KMS-11 (cell line): Measurements from ENCODE around the gene SLC25A33.

Experiments used
- H2AFZ ChIP-seq: fragments of 200-600 bp; sonication (generic); 2 replicates; pipeline ENCODE4 v1.6.1; 2016; ENCODE audit warnings: antibody characterized with exemption, mixed run types, low read depth
- H3K27ac ChIP-seq: fragments of 200-600 bp; sonication (generic); 2 replicates; pipeline ENCODE4 v1.6.1; 2016; ENCODE audit warnings: mild to moderate bottlenecking, mixed run types
- H3K27me3 ChIP-seq: fragments of 200-600 bp; sonication (generic); 2 replicates; pipeline ENCODE4 v1.6.1; 2017; ENCODE audit warnings: mild to moderate bottlenecking, low read depth, mixed run types, moderate library complexity; ENCODE audit not compliant: insufficient read depth
- H3K36me3 ChIP-seq: fragments of 200-600 bp; sonication (generic); 2 replicates; pipeline ENCODE4 v1.6.1; 2017; ENCODE audit warnings: mild to moderate bottlenecking, mixed run types; ENCODE audit not compliant: insufficient read depth
- H3K4me1 ChIP-seq: fragments of 200-600 bp; sonication (generic); 2 replicates; pipeline ENCODE4 v1.6.1; 2016; ENCODE audit warnings: mild to moderate bottlenecking, low read depth, mixed run types; ENCODE audit not compliant: poor library complexity, severe bottlenecking
- H3K4me2 ChIP-seq: fragments of 200-600 bp; sonication (generic); 2 replicates; pipeline ENCODE4 v1.7.0; 2016; ENCODE audit warnings: mild to moderate bottlenecking, mixed run types
- H3K4me3 ChIP-seq: fragments of 200-600 bp; sonication (generic); IDR thresholded peaks from 2 replicates; pipeline ENCODE4 v1.6.1; 2017; ENCODE audit warnings: low read depth, low read length, mixed read lengths; ENCODE audit not compliant: insufficient read depth
- H3K79me2 ChIP-seq: fragments of 200-600 bp; sonication (generic); 2 replicates; pipeline ENCODE4 v1.6.1; 2016; ENCODE audit warnings: low read depth, mixed run types; ENCODE audit not compliant: insufficient read depth
- H3K9ac ChIP-seq: fragments of 200-600 bp; sonication (generic); 2 replicates; pipeline ENCODE4 v1.6.1; 2016; ENCODE audit warnings: mild to moderate bottlenecking, mixed run types
- H4K20me1 ChIP-seq: fragments of 200-600 bp; sonication (generic); 2 replicates; pipeline ENCODE4 v1.6.1; 2016; ENCODE audit warnings: mild to moderate bottlenecking, mixed run types; ENCODE audit not compliant: insufficient read depth
- CTCF ChIP-seq: fragments of 200-600 bp; sonication (generic); conservative IDR thresholded peaks from 2 replicates; pipeline ENCODE4 v1.6.1; 2017; ENCODE audit warnings: low read depth, mild to moderate bottlenecking, antibody characterized with exemption, low read length, moderate library complexity, mixed read lengths

The SLC25A33 gene

DNA sequence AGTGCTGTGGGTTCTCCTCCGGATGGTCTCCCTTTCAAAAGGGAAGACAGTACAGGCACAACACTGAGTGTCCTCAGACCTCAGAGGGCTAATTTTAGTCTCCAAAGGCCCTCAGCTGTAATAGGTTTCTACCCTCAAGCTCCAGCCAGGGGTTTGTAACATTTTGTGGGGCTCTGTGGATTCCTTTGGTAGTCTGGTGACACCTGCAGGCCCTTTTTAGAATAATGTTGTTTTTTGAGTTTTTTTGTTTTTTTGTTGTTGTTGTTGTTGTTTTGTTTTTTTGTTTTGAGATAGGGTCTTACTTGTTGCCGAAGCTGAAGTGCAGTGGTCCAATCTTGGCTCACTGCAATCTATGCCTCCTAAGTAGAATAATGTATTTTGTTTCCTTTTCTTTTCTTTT, 34.5 kb downstream of the SLC25A33 start:
- peak; percentile 58 for TF ChIP-seq CTCF
- peaks cover 6% of the 10 kb centered on the region; the same call in 1 of the 2 replicates for H3K36me3 ChIP-seq
- no peak overlapping the region for H3K9ac ChIP-seq
- H3K4me3 ChIP-seq, result no peak overlapping the region
- no peaks in the 10 kb centered on the region for H3K4me1 ChIP-seq
- no peak overlapping the region for H3K27ac ChIP-seq
- H4K20me1 ChIP-seq, result peaks cover 5% of the 10 kb centered on the region; the same call in 1 of the 2 replicates
- H3K4me2 ChIP-seq, result no peak overlapping the region
- H2AFZ ChIP-seq, result no peak overlapping the region
- no peaks in the 10 kb centered on the region for H3K79me2 ChIP-seq
- no peaks in the 10 kb centered on the region for H3K27me3 ChIP-seq

GRCh38 chr1:9575486-9575885, 36.2 kb downstream of the SLC25A33 start:
- no peak overlapping the region for H3K27ac ChIP-seq
- H3K79me2 ChIP-seq, result no peaks in the 10 kb centered on the region
- no peak overlapping the region for H3K4me3 ChIP-seq
- peaks cover 5% of the 10 kb centered on the region; the same call in 1 of the 2 replicates for H4K20me1 ChIP-seq
- no peak overlapping the region for H3K9ac ChIP-seq
- H3K4me2 ChIP-seq, result no peak overlapping the region
- H3K4me1 ChIP-seq, result no peaks in the 10 kb centered on the region
- no peaks in the 10 kb centered on the region for H3K27me3 ChIP-seq
- H3K36me3 ChIP-seq, result peaks cover 7% of the 10 kb centered on the region; the same call in 1 of the 2 replicates
- no peak for TF ChIP-seq CTCF
- no peak overlapping the region for H2AFZ ChIP-seq

DNA sequence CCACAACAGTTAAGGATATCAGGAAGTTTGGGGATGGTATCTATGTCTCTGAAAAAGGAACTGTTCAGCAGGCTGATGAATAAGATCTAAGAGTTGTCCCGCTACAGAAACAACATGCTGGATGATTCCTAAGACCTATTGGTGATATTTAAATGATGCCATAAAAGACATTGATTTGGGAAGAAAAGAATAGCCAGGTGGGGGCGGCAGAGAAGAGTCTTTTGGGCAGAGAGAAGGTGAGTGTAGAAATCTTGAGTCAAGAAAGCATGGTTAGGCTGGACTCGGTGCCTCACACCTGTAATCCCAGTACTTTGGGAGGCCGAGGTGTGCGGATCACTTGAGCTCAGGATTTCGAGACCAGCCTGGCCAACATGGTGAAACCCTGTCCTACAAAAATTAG, 37.6 kb downstream of the SLC25A33 start:
- Histone ChIP-seq H3K79me2 (no peaks in the 10 kb centered on the region), H3K27ac (no peak overlapping the region), H3K4me1 (no peaks in the 10 kb centered on the region), H3K27me3 (no peaks in the 10 kb centered on the region), H3K36me3 (peaks cover 7% of the 10 kb centered on the region; the same call in 1 of the 2 replicates), H3K9ac (no peak overlapping the region), H4K20me1 (peaks cover 5% of the 10 kb centered on the region; the same call in 1 of the 2 replicates), H3K4me3 (no peak overlapping the region), H2AFZ (no peak overlapping the region), H3K4me2 (no peak overlapping the region)
- no peak for TF ChIP-seq CTCF

- no peak overlapping the region for H3K4me2 ChIP-seq
- peaks cover 5% of the 10 kb centered on the region; the same call in 1 of the 2 replicates for H4K20me1 ChIP-seq
- no peak overlapping the region for H2AFZ ChIP-seq
- H3K9ac ChIP-seq, result no peak overlapping the region
- H3K36me3 ChIP-seq, result peaks cover 7% of the 10 kb centered on the region; the same call in 1 of the 2 replicates
- H3K4me3 ChIP-seq, result no peak overlapping the region
- no peaks in the 10 kb centered on the region for H3K4me1 ChIP-seq
- H3K27me3 ChIP-seq, result no peaks in the 10 kb centered on the region
- H3K79me2 ChIP-seq, result no peaks in the 10 kb centered on the region
- no peak overlapping the region for H3K27ac ChIP-seq
- TF ChIP-seq CTCF, result no peak
Observed at GRCh38 chr1:9577423-9577822, 38.2 kb downstream of the SLC25A33 start.
